ENCODE data around the gene ADAMTS5. TPM values are rescaled to one million over a fixed set of nuclear protein-coding genes. Genes with fewer than 3 reads are reported as not detected.

The ADAMTS5 gene
- total RNA-seq, 1 donor from 2014 or later, result 4.0 TPM

- no peak for DNase-seq (ENCODE audit: low spot score)
- intact Hi-C loops (cut with DNase I), result no loop called here
Observed at GRCh38 chr21:26909972-26910371, 56.9 kb downstream of the ADAMTS5 start.

DNA sequence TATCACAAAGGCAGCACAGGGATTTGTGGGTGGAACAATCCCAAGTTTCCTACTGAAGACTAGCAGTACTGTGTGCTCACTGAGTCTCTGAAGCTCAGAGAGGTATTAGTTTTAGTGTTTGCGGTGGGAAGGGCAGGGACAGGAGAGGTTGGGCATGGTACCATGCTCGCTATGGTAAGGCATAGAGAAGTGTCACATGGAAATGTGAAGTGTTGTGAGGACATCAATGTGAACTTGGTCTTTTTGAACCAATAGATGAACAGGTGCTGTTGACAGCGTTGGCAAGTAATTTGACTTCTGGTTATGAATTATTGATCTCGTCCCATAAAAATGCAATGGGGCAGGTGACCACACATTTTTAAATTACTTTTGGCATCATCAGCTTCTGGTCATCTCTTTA is 65.9 kb downstream of the ADAMTS5 start:
- DNase-seq (ENCODE audit: low spot score), result no peak
- intact Hi-C loops (cut with DNase I), result no loop called here

GRCh38 chr21:26892151-26892550 is 74.7 kb downstream of the ADAMTS5 start:
- intact Hi-C loops (cut with DNase I), result no loop called here
- no peak for DNase-seq (ENCODE audit: low spot score)

DNA sequence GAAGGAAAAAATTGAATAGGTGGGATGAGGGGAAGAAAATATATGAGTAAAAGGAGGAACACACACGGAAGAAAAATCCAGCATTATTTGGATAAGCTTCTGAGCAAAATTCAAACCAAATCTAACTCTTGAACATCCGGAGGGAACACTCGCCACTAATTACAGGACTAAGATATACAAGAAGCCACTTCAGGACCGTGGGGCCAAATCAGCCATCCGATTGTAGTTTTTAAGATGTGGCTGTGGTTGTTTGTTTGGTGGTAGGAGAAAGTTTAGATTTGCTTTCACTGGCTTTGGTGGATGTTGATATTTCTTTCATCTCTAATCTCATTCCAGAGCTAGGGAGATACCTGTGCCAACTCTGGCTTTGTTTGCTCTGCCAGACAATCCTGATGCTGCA is 78.0 kb downstream of the ADAMTS5 start:
- no peak for DNase-seq (ENCODE audit: low spot score)
- intact Hi-C loops (cut with DNase I), result no loop called here

- no peak for DNase-seq (ENCODE audit: low spot score)
- intact Hi-C loops (cut with DNase I), result no loop called here
Observed at GRCh38 chr21:26888256-26888655, 78.6 kb downstream of the ADAMTS5 start.

DNA sequence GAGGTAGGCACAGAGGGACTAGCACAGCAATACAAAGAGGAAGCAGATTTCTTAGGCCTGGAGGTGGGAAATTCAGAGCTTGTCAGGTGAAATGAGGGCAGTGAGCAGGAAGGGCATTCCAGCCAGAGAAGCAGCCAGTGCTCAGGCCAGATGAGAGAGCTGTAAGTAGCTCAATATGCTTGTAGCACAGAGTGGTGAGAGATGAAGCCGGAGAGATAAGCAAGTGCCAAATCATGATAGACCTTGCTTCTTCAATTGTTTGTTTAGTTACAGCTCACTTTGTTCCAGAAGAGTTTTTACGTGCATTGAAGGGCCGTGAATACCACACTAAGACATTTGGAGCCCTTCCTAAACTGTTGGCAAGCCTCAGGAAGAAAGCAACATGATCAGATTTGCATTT is 79.6 kb downstream of the ADAMTS5 start:
- intact Hi-C loops (cut with DNase I), result no loop called here
- DNase-seq (ENCODE audit: low spot score), result no peak

DNA sequence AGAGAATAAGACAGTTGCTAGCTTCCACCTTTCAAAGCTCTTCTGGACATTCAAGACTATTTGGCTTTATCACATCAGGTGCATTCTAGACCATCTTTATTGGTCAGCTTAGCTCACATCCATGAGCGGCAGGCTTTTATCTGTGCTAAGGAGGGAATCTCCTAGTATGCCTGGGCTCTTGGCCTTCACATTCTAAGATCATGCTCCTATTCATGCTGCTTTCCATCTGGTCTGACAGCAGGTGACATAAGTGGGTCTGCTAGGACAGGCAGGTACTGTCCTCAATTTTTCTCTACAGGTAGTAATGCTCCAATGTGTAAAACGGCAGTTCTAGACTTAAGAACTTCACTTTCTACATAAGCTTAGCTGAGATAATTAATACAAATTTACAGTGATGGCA is 82.5 kb downstream of the ADAMTS5 start:
- intact Hi-C loops (cut with DNase I), result no loop called here

GRCh38 chr21:26883768-26884167 is 83.1 kb downstream of the ADAMTS5 start:
- intact Hi-C loops (cut with DNase I), result no loop called here
- no peak for DNase-seq (ENCODE audit: low spot score)

More for the DNA sequence above, 82.5 kb downstream of the ADAMTS5 start:
- DNase-seq (ENCODE audit: low spot score), result no peak

GRCh38 chr21:26881504-26882228 is 85.2 kb downstream of the ADAMTS5 start:
- DNase-seq (ENCODE audit: low spot score), result no peak
- intact Hi-C loops (cut with DNase I), result no loop called here

DNA sequence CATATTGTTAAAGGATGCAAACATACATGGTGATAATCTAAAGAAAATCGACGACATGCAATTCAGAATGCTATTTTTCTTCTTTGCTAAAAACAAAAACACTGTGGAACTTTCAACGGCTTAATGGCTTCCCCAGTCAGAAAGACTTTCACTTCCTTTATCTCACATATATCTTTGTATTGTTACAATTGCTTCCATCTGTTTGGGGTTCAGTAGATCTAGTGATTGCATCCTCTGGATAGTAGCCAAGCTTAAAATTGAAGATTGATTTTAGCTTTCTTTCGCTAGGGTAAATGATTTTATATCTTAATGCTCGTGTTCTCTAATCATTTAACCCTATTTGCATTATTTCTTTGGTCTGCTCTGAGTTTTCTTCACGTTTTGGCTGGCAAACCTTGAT is 89.9 kb downstream of the ADAMTS5 start:
- no peak for DNase-seq (ENCODE audit: low spot score)
- intact Hi-C loops (cut with DNase I), result no loop called here

DNA sequence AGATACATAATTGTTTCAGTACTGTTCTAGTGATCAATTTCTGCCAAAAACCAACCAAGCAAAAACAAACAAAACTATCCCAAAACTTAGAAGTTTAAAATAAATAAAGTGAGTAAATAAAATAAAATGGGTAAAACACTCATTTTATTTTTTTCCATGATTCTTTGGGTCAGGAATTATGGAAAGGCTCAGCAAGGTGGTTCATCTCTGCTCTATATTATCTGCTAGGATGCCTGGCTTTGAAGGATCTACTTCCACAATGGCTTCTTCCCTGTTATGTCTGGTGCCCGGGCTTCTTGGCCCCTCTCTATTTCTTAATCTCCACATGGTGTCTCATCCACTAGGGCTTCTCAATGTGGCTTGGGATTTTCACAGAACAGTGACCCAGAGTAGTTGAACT is 92.5 kb downstream of the ADAMTS5 start:
- intact Hi-C loops (cut with DNase I), result no loop called here
- DNase-seq (ENCODE audit: low spot score), result no peak

Small RNAs within 50 kb of the gene (microRNA-seq; reads per million reads assigned to microRNA genes)
- not detected for gene MIR4759

Other genes starting within 250 kb of the ADAMTS5 start
- gene ADAMTS1, start 121.7 kb downstream of the ADAMTS5 start, total RNA-seq, result 92.5 TPM

All from cardiac septum (tissue), 1 donor.